Activated CD4-positive, alpha-beta T cell treated with anti-CD3 and anti-CD28 coated beads, Interleukin-2, amount 50 U/mL, for 24 hours (primary cell): ENCODE data around the gene TAF5.
"Not testable (repeated sequence)": the region's sequence is repeated elsewhere in the genome, so short reads cannot be mapped to it uniquely, and the experiment has no call there.

Experiments
- DNase-seq, 2 donors: peaks; one replicate each; pipeline ENCODE4 v3.0.0-alpha.2; 2020; ENCODE audit warnings: low read depth in 1 of 2, low spot score in 1 of 2

TAF5 gene

DNA sequence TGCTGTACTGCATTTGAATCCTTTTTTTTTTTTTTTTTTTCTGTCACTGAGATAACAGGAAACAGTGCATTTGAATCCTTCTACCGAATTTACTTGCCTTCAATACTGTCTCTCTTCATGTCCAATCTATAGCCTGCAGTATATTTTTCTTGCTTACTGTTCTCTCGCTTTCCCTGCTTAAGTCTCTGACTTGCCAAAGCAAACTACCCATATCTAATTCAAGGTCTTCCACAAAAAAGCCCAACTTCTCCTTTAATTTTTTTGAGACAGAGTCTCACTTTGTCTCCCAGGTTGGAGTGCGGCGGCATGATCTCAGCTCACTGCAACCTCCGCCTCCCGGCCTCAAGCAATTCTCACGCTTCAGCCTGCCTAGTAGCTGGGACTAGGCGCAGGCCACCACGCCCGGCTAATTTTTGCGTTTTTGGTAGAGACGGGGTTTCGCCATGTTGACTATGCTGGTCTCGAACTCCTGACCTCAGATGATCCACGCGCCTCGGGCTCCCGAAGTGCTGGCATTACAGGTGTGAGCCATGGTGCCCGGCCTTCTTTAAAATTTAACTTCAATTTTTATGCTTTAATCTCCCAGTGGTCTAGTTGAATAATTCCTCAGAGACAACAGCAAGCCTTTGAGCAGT, 29.5 kb downstream of the TAF5 start:
- no peak for DNase-seq

DNA sequence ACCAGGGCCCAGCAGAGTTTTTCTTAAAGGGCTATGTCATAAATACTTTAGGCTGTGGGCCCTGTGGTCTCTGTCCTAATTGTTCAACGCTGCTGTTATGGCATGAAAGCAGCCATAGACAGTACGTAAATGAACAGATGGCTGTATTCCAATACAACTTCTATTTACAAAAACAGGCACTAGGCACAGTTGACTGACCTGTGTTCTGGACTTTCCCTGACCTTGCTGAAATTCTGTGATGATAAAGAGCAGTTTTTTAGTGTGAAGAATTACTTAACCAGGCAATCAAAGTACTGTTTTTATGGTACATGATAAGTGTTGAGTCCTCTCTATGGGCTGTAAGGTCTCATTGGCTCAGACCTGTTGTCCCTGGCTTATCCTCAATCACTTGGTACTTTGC, 45.8 kb downstream of the TAF5 start:
- no peak for DNase-seq

DNA sequence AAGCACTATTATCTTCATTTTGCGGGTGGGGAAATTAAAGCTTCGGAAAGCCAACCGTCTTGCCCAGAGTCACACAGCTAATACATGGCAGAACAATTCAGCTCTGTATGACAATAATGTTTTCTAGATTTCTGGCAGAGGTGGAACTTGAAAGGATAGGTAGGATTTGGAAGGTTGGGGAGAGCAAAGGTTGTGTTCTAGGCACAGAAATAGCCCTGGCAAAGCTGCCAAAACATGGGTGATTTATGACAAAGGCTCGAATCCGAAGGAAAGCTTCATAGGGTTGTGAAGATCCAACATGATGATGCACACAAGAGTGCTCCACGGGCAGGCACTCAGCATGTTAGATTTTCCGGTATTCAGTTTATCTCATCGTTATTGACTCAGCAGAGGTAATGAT, 47.8 kb downstream of the TAF5 start:
- no peak for DNase-seq

DNA sequence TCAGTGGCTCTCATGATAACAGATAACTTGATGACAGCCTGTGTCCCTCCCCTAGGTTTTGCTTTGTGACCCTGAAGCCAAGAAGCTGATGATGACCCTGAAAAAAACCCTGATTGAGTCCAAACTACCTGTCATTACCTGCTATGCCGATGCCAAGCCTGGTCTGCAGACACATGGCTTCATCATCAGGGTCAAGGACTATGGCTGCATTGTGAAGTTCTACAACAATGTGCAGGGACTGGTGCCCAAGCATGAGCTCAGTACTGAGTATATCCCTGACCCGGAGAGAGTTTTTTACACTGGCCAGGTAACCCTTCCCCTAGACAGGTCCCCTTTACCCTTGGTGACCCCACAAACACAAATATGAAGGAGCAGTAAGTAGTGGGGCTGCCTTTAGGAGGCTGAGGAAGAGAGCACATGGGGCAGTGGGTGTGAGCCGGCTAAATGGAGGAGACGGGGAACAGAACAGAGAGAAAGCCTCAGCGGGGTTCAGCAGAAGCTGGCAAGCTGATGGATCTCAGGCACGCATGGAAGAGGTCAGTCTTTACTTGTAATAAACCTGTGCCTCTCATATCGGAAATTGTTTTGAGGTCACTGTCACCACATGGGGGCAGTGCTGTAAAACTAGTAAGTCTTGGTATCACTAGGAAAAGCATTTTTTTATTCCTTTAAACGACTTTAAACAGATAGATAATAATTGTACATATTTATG, 48.8 kb downstream of the TAF5 start:
- peak in 1 of 2 donors; percentile 30 for DNase-seq

DNA sequence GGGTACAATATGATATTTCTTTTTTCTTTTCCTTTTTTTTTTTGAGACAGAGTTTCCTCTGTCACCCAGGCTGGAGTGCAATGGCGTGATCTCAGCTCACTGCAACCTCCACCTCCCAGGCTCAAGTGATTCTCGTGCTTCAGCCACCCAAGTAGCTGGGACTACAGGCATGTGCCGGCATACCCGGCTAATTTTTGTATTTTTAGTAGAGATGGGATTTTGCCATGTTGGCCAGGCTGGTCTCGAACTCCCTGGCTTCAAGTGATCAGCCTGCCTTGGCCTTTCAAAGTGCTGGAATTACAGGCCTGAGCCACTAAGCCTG, 49.3 kb downstream of the TAF5 start:
- DNase-seq = not testable (repeated sequence)

DNA sequence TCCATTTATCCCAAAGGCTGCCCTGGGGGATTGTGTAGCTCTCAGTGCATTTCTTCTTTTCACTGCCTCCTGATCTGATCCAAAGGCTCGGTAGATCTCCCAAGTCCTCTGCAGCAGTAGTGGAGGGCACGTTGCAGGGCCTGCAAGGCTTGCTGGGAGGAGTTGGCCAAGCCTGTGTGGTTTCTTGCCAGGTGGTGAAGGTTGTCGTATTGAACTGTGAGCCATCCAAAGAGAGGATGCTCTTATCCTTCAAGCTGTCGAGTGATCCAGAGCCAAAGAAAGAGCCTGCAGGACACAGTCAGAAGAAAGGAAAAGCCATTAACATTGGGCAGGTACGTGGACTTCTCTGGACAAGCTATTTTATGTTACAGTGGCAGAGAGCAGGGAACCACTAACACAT, 49.8 kb downstream of the TAF5 start:
- no peak for DNase-seq

DNA sequence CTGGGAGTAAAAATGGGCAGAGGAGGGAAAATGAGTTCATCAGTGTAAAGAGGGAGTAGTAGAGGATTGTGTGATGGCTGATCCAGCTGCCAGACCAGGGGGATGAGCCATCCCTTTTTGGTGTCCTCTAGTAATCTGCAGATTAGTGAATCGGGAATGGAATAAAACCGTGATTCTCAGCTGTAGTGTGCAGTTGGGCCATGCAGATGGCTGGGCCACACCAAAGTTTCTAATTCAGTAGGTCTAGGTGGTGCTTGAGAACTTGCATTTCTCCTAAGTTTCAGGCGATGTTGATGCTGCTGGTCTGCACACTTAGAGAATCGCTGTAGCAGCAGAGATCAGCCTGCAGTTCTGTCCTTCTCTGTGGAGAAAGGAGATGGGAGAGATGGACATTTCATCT, 51.3 kb downstream of the TAF5 start:
- DNase-seq = no peak

DNA sequence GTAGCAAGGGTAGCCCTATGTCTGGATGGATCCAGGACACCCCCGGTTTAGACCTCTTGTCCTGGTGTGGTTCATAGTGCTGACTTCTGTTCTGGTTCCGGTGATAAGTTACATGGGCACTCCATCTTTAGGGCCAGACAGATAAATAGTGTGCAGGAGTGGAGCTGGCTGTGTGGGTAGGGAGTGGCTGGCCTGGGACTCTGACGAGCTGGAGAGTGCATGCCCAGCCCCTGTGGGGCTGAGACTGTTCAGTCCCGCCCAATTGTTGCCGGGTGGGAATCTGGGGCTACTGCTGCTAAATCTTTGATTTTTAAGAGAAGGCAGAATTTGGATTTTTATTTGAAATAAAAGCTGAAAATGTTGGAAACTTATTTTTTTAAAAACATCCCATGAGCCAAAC, 56.0 kb downstream of the TAF5 start:
- no peak for DNase-seq

DNA sequence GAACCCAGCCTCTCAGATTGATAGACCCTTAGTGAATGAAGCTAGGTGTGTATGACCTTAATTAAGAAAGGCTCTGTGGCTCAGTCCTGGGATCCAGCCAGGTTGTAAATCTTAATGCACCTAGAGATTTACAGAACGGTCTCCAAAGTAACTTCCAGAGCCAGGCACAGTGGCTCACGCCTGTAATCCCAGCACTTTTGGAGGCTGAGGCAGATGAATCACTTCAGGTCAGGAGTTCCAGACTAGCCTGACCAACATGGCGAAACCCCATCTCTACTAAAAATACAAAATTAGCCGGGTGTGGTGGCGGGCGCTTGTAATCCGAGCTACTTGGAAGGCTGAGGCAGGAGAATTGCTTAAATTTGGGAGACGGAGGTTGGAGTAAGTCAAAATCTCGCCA, 60.1 kb downstream of the TAF5 start:
- no peak for DNase-seq

DNA sequence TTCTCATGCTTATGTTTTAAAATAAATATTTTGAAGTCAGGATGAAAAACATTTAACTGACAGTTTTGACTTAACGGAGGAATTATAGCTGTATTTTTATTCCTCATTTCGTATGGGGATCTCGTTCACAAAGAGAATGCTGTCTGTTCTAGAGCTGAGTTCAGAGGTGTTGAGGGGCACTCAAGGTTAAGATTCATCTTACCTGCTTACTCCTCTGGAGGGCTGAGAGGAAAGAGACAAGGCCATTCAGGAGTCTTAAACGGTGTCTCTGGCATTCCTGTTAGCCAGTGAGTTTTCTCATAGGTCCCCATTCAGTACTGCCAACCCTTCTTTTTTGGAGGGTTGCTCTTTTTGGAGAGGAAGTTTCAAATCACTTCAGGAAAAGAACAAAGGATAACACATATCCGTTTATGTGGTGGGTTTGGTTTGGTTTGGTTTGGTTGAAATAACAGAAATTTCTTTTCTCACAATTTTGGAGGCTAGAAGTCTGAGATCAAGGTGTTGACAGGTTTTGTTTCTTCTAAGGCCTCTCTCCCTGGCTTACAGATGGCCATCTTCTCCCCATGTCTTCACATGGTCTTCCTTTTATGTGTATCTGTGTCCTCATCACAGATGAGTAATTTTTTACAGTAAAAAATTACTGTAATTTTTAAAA, 61.3 kb downstream of the TAF5 start:
- no peak for DNase-seq

DNA sequence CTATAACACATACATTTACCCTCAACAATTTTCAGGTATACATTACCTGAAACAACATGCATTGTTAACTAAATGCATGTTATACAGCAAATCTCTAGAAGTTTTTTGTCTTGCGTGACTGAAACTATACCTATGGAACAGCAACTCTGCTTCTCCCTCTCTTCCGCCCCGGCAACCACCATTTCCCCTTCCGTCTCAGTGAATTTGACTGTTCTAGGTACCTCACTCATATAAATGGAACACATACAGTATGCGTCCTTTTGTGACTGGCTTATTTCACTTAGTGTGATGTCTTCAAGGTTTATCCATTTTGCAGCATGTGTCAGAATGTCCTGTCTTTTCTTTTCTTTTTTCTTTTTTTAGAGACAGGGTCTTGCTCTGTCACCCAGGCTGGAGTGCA, 61.9 kb downstream of the TAF5 start:
- DNase-seq = no peak

DNA sequence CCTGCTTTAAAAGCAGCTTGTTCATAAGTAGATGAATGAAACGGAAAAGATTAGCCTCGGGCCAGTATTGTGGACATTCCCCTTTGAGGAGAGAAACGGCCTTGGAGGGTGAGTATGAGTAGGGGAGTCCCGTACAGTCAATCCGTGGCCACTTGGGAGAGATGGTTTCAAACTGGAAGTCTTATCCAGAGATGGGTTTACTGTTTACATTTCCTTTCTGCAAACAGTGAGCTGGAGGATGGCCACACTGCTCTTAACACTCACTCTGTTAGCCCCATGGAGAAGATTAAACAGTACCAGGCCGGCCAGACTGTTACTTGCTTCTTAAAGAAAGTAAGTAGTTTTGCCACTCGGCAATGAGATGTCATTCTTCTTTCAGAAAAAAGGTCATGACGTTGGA, 64.1 kb downstream of the TAF5 start:
- no peak for DNase-seq

DNA sequence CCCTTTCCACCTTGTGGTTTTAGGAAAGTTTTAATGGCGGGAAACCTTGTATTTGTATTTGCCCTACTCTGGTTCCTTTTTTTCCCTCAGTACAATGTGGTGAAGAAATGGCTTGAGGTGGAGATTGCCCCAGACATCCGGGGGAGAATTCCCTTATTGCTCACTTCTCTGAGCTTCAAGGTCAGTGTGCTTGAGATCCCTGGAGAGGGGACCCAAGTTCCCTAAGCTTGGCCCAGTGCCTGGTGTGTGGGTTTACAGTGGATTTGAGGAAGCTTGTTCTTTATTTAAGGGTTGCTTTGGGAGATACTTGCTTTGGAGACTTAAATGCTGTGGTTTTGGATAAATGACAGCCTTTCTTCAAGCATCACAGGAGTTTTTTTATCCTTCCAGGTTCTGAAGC, 66.1 kb downstream of the TAF5 start:
- no peak for DNase-seq
